Sciatic nerve (tissue), 2 donors: ENCODE measurements around the gene ACSBG1. TPM values are rescaled to one million over a fixed set of nuclear protein-coding genes. Genes with fewer than 3 reads are reported as not detected.
"Not testable (repeated sequence)": the region's sequence is repeated elsewhere in the genome, so short reads cannot be mapped to it uniquely, and the experiment has no call there.

Experiments used
- ATAC-seq: fragments of 200-7000 bp; cut with Tn5 transposase; one replicate; pipeline ENCODE4 v1.9.1; 2020; ENCODE audit warnings: mild to moderate bottlenecking, moderate library complexity
- DNase-seq: peaks from one replicate; pipeline ENCODE4 v3.0.0-alpha.2; 2020; ENCODE audit warnings: low spot score
- intact Hi-C: fragments of 100-400 bp; cut with DNase I; formaldehyde crosslinking; loops from one replicate; pipeline ENCODE4 v1.14.2; 2022
- total RNA-seq: library from RNA; stranded (reverse); fragmentation: NEBNext Ultra II Directional; extraction: Animal tissue kit (Norgen Biotek cat#: 25700); gene quantifications from one replicate; pipeline ENCODE4 v1.2.1, GENCODE V29; 2021
- donor health status: DM: no; HTN: no; CAD: no.
- donor health status: DM: no; HTN: no; CAD: no.

The ACSBG1 gene
- total RNA-seq, 1 donor from 2014 or later, result 0.18 TPM

GRCh38 chr15:78255421-78256043 is 21.2 kb upstream of the ACSBG1 start:
- ATAC-seq, result no peak
- intact Hi-C loops, result no loop called here
- no peak for DNase-seq

- DNase-seq (no peak), ATAC-seq (no peak)
- intact Hi-C loops, result no loop called here
Observed at GRCh38 chr15:78251136-78251535, 16.8 kb upstream of the ACSBG1 start.

GRCh38 chr15:78249131-78249530 is 14.8 kb upstream of the ACSBG1 start:
- DNase-seq (no peak), ATAC-seq (no peak)
- intact Hi-C loops, result loop anchor here (5.0 kb wide), 1 partner anchor 882 kb away; no protein-coding TSS in a partner anchor

- intact Hi-C loops, result loop anchor here (5.0 kb wide), 1 partner anchor 881 kb away; no protein-coding TSS in a partner anchor
- no peak for ATAC-seq
- DNase-seq, result no peak
Observed at GRCh38 chr15:78247911-78248310, 13.5 kb upstream of the ACSBG1 start.

- intact Hi-C loops, result loop anchor here (5.0 kb wide), 1 partner anchor 879 kb away; no protein-coding TSS in a partner anchor
- peak; percentile 39 for DNase-seq
- ATAC-seq, result not testable (repeated sequence)
Observed at GRCh38 chr15:78245976-78246620, 11.7 kb upstream of the ACSBG1 start.

- not testable (repeated sequence) for ATAC-seq
- intact Hi-C loops, result loop anchor here (5.0 kb wide), 1 partner anchor 878 kb away; no protein-coding TSS in a partner anchor
- DNase-seq, result peak; percentile 15
Observed at GRCh38 chr15:78245392-78245791, 11.0 kb upstream of the ACSBG1 start.

- no peak for ATAC-seq
- intact Hi-C loops, result loop anchor here (5.0 kb wide), 1 partner anchor 878 kb away; no protein-coding TSS in a partner anchor
- DNase-seq, result peak; percentile 28
Observed at GRCh38 chr15:78244893-78245292, 10.5 kb upstream of the ACSBG1 start.

- intact Hi-C loops, result no loop called here
- ATAC-seq, result no peak
- peak; percentile 22 for DNase-seq
Observed at GRCh38 chr15:78244101-78244500, 9.7 kb upstream of the ACSBG1 start.

GRCh38 chr15:78243491-78243941 is 9.2 kb upstream of the ACSBG1 start:
- intact Hi-C loops, result no loop called here
- peak; percentile 66 for DNase-seq
- ATAC-seq, result peak; percentile 63

- intact Hi-C loops, result no loop called here
- peak; percentile 37 for DNase-seq
- no peak for ATAC-seq
Observed at GRCh38 chr15:78243058-78243457, 8.7 kb upstream of the ACSBG1 start.

- peak; percentile 43 for DNase-seq
- intact Hi-C loops, result no loop called here
- ATAC-seq, result no peak
Observed at GRCh38 chr15:78242128-78242527, 7.8 kb upstream of the ACSBG1 start.

- intact Hi-C loops, result no loop called here
Observed at GRCh38 chr15:78241017-78241416, 6.7 kb upstream of the ACSBG1 start.

GRCh38 chr15:78239811-78240210 is 5.4 kb upstream of the ACSBG1 start:
- DNase-seq, result peak; percentile 4

More at GRCh38 chr15:78241017-78241416, 6.7 kb upstream of the ACSBG1 start:
- ATAC-seq (peak; percentile 96), DNase-seq (peak; percentile 95)

GRCh38 chr15:78237146-78237545 is 2.8 kb upstream of the ACSBG1 start:
- intact Hi-C loops, result loop anchor here (10.0 kb wide), 1 partner anchor 122 kb away; no protein-coding TSS in a partner anchor

More at GRCh38 chr15:78239811-78240210, 5.4 kb upstream of the ACSBG1 start:
- intact Hi-C loops, result loop anchor here (2.0 to 10.0 kb wide), 2 partner anchors 59 to 125 kb away; no protein-coding TSS in a partner anchor
- ATAC-seq, result no peak

GRCh38 chr15:78236491-78236890 is 2.1 kb upstream of the ACSBG1 start:
- peak; percentile 18 for DNase-seq
- intact Hi-C loops, result loop anchor here (10.0 kb wide), 1 partner anchor 122 kb away; no protein-coding TSS in a partner anchor
- ATAC-seq, result no peak

More at GRCh38 chr15:78237146-78237545, 2.8 kb upstream of the ACSBG1 start:
- DNase-seq, result peak; percentile 53
- ATAC-seq, result no peak

GRCh38 chr15:78233496-78233895 is 869 bp downstream of the ACSBG1 start:
- DNase-seq (peak; percentile 45), ATAC-seq (no peak)
- intact Hi-C loops, result loop anchor here (10.0 kb wide), 1 partner anchor 119 kb away; no protein-coding TSS in a partner anchor

GRCh38 chr15:78232951-78233350 is 1.4 kb downstream of the ACSBG1 start:
- intact Hi-C loops, result loop anchor here (10.0 kb wide), 1 partner anchor 118 kb away; no protein-coding TSS in a partner anchor
- DNase-seq (peak; percentile 38), ATAC-seq (no peak)

GRCh38 chr15:78229431-78230406 is 4.6 kb downstream of the ACSBG1 start:
- ATAC-seq, result no peak
- DNase-seq, result peak; percentile 37
- intact Hi-C loops, result loop anchor here (10.0 kb wide), 1 partner anchor 115 kb away; no protein-coding TSS in a partner anchor
